NK-92 (cell line): ENCODE results near the gene DCLRE1C.
"Not testable (repeated sequence)": the region's sequence is repeated elsewhere in the genome, so short reads cannot be mapped to it uniquely, and the experiment has no call there.

ENCODE experiments used
- DNase-seq: peaks from one replicate; lab custom pipeline; 2025; ENCODE audit not compliant: unreplicated experiment; lab: John Stamatoyannopoulos, UW

Gene DCLRE1C

GRCh38 chr10:14954001-14954770, at the start of gene DCLRE1C:
Gene DCLRE1C, minus strand, starts transcription at chr10:14954096. Its CDS starts 86 bp downstream, at chr10:14954010.
- DNase-seq = peak; percentile 56

- DNase-seq = no peak
Observed at GRCh38 chr10:14995964-14996565, 42.2 kb upstream of the DCLRE1C start.

- not testable (repeated sequence) for DNase-seq
Observed at GRCh38 chr10:14993500-14994455, 39.9 kb upstream of the DCLRE1C start.

- not testable (repeated sequence) for DNase-seq
Observed at GRCh38 chr10:14992336-14992735, 38.4 kb upstream of the DCLRE1C start.

GRCh38 chr10:14991035-14991749, 37.3 kb upstream of the DCLRE1C start:
- DNase-seq = not testable (repeated sequence)

GRCh38 chr10:14989552-14989951, 35.7 kb upstream of the DCLRE1C start:
- DNase-seq = not testable (repeated sequence)

- no peak for DNase-seq
Observed at GRCh38 chr10:14982744-14983143, 28.8 kb upstream of the DCLRE1C start.

- DNase-seq = no peak
Observed at GRCh38 chr10:14975672-14976273, 21.9 kb upstream of the DCLRE1C start.

GRCh38 chr10:14974153-14974998, 20.5 kb upstream of the DCLRE1C start:
- DNase-seq = not testable (repeated sequence)

GRCh38 chr10:14971867-14972448, 18.1 kb upstream of the DCLRE1C start:
- no peak for DNase-seq

GRCh38 chr10:14967897-14968296, 14.0 kb upstream of the DCLRE1C start:
- DNase-seq = no peak

- peak; percentile 70 for DNase-seq
Observed at GRCh38 chr10:14959221-14960057, 5.5 kb upstream of the DCLRE1C start, which contains the start of gene MEIG1. Gene MEIG1, plus strand, starts transcription at chr10:14959388. Its CDS starts 7,081 bp downstream, at chr10:14966469.

- DNase-seq = no peak
Observed at GRCh38 chr10:14958872-14959220, 5.0 kb upstream of the DCLRE1C start.

- no peak for DNase-seq
Observed at GRCh38 chr10:14954934-14955333, 1.0 kb upstream of the DCLRE1C start.

- no peak for DNase-seq
Observed at GRCh38 chr10:14953424-14954000, 384 bp downstream of the DCLRE1C start.

GRCh38 chr10:14952851-14953423, 959 bp downstream of the DCLRE1C start:
- DNase-seq = no peak

GRCh38 chr10:14949291-14949690, 4.6 kb downstream of the DCLRE1C start:
- DNase-seq = no peak
